Sigmoid colon (tissue), 4 donors: ENCODE results near the gene PYGB.

Experiments used
- CTCF ChIP-seq, 4 experiments: fragments of 450-650 bp in 3 of 4; fragments of 200-600 bp in 1 of 4; IDR thresholded peaks; one replicate each; pipeline ENCODE4 v1.5.1; 2016 to 2019; ENCODE audit warnings: antibody characterized with exemption in 4 of 4, mild to moderate bottlenecking in 3 of 4, moderate library complexity in 2 of 4
- EP300 ChIP-seq, 4 donors: sonication (generic); formaldehyde crosslinking; IDR thresholded peaks; one replicate each; pipeline ENCODE4 v1.6.1; 2017; ENCODE audit warnings: antibody characterized with exemption in 4 of 4
- POLR2A ChIP-seq, 2 donors: fragments of 450-650 bp; IDR thresholded peaks; one replicate each; pipeline ENCODE4 v1.6.1; 2016; ENCODE audit warnings: antibody characterized with exemption in 2 of 2, mild to moderate bottlenecking in 2 of 2, moderate library complexity in 2 of 2
- POLR2AphosphoS5 ChIP-seq, 4 donors: sonication (generic); formaldehyde crosslinking; IDR thresholded peaks; one replicate each; pipeline ENCODE4 v1.6.1; 2017; ENCODE audit warnings: antibody characterized with exemption in 4 of 4

GRCh38 chr20:25212242-25212641, 35.6 kb upstream of the PYGB start:
- TF ChIP-seq POLR2A (IDR thresholded peaks at IDR 0.05): no peak
- no peak for TF ChIP-seq EP300 (IDR thresholded peaks at IDR 0.05)
- no peak for TF ChIP-seq CTCF (IDR thresholded peaks at IDR 0.05)
- no peak for TF ChIP-seq POLR2AphosphoS5 (IDR thresholded peaks at IDR 0.05)
